A172 (cell line): ENCODE measurements around the gene REEP6. TPM values are rescaled to one million over a fixed set of nuclear protein-coding genes. Genes with fewer than 3 reads are reported as not detected.
"Not testable (repeated sequence)": the region's sequence is repeated elsewhere in the genome, so short reads cannot be mapped to it uniquely, and the experiment has no call there.

Experiments used
- DNase-seq: peaks from one replicate; pipeline ENCODE4 v3.0.0-alpha.2; 2015; ENCODE audit warnings: low spot score
- total RNA-seq: library from RNA; depleted of rRNA; stranded (reverse); fragments of >200 nt; shearing (Covaris generic); gene quantifications from 2 replicates; pipeline ENCODE4 v1.2.3, GENCODE V29; 2014

Gene REEP6
- total RNA-seq, 1 experiment from 2014 or later = 4.1 TPM

GRCh38 chr19:1505991-1506881 is 15.3 kb downstream of the REEP6 start:
- DNase-seq = no peak

- DNase-seq = no peak
Measured at GRCh38 chr19:1507192-1507660, 16.2 kb downstream of the REEP6 start.

- DNase-seq = peak; percentile 96
Measured at GRCh38 chr19:1507763-1508506, 17.0 kb downstream of the REEP6 start.

- no peak for DNase-seq
Measured at GRCh38 chr19:1508507-1508856, 17.5 kb downstream of the REEP6 start.

GRCh38 chr19:1509602-1510441 is 18.8 kb downstream of the REEP6 start:
- DNase-seq = no peak

- DNase-seq = no peak
Measured at GRCh38 chr19:1510442-1510806, 19.4 kb downstream of the REEP6 start.

GRCh38 chr19:1510807-1511206 is 19.8 kb downstream of the REEP6 start:
- DNase-seq = no peak

GRCh38 chr19:1511318-1512317 is 20.6 kb downstream of the REEP6 start:
- DNase-seq = no peak

GRCh38 chr19:1512671-1513498 is 21.9 kb downstream of the REEP6 start, which contains the start of gene ADAMTSL5:
TSS of gene ADAMTSL5 (minus strand) at chr19:1513019. CDS start at chr19:1510943, 2,076 bp downstream.
- peak; percentile 48 for DNase-seq

- peak; percentile 63 for DNase-seq
Measured at GRCh38 chr19:1513499-1514294, 22.7 kb downstream of the REEP6 start.

- DNase-seq = no peak
Measured at GRCh38 chr19:1514295-1514661, 23.3 kb downstream of the REEP6 start.

- no peak for DNase-seq
Measured at GRCh38 chr19:1514986-1515721, 24.2 kb downstream of the REEP6 start.

GRCh38 chr19:1516395-1516753 is 25.4 kb downstream of the REEP6 start:
- no peak for DNase-seq

- DNase-seq = no peak
Measured at GRCh38 chr19:1518471-1518870, 27.5 kb downstream of the REEP6 start.

- not testable (repeated sequence) for DNase-seq
Measured at GRCh38 chr19:1519802-1520201, 28.8 kb downstream of the REEP6 start.

- DNase-seq = peak; percentile 42
Measured at GRCh38 chr19:1520203-1520780, 29.3 kb downstream of the REEP6 start.

- DNase-seq = no peak
Measured at GRCh38 chr19:1521636-1522035, 30.7 kb downstream of the REEP6 start.

GRCh38 chr19:1522061-1522460 is 31.1 kb downstream of the REEP6 start:
- DNase-seq = no peak
